SK-N-MC (cell line): ENCODE results near the gene AUTS2.

Experiments
- EZH2 ChIP-seq: fragments of 200-600 bp; sonication (generic); IDR thresholded peaks from one replicate; pipeline ENCODE4 v1.6.1; 2017; ENCODE audit warnings: antibody characterized with exemption
- FOXP2 ChIP-seq: optimal IDR thresholded peaks from 2 replicates; pipeline ENCODE3; 2011; ENCODE audit warnings: mild to moderate bottlenecking, moderate library complexity; ENCODE audit not compliant: insufficient read depth; ENCODE audit errors: extremely low read length, control extremely low read depth
- POLR2AphosphoS5 ChIP-seq: IDR thresholded peaks from 2 replicates; pipeline ENCODE4 v1.6.1; 2012; ENCODE audit warnings: mild to moderate bottlenecking, low read depth, low read length, borderline replicate concordance

GRCh38 chr7:70405241-70405640, 807.0 kb downstream of the AUTS2 start:
- TF ChIP-seq POLR2AphosphoS5 (no peak), EZH2 (no peak), FOXP2 (no peak)
